Esophagus muscularis mucosa (tissue), 4 donors: ENCODE results near the gene SETD1A.

ENCODE experiments used
- EP300 ChIP-seq: sonication (generic); formaldehyde crosslinking; IDR thresholded peaks from one replicate; pipeline ENCODE4 v1.6.1; 2017; ENCODE audit warnings: antibody characterized with exemption
- POLR2A ChIP-seq: fragments of 450-650 bp; IDR thresholded peaks from one replicate; pipeline ENCODE4 v1.6.1; 2017; ENCODE audit warnings: antibody characterized with exemption, moderate library complexity, mild to moderate bottlenecking, low read depth
- POLR2AphosphoS5 ChIP-seq, 2 donors: sonication (generic); formaldehyde crosslinking; IDR thresholded peaks; one replicate each; pipeline ENCODE4 v1.6.1; 2017; ENCODE audit warnings: antibody characterized with exemption in 2 of 2
- TF ChIP-seq, protein P1 (sequence below), 3 experiments: fragments of 200-600 bp in 2 of 3; fragments of 450-650 bp in 1 of 3; sonication (generic) in 2 of 3; IDR thresholded peaks; one replicate each; pipeline ENCODE4 v1.5.1; 2017 to 2019; ENCODE audit warnings: antibody characterized with exemption in 3 of 3, mild to moderate bottlenecking in 2 of 3, moderate library complexity in 1 of 3

DNA sequence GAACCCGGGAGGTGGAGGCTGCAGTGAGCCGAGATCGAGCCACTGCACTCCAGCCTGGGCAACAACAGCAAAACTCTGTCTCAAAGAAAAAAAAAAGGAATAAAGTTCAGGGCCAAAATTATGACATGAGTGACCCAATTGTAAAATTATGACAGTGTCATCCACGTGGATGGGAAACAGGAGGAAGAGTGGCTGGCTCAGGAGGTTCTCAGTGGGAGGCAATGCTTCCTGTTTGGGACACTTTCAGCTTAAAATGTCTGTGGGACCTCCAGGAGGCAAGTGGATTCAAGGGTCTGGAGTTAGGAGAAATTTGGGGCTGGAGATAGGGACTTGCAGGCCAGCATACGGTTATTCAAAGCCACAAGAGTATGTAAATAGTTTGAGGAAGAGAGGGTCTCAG, 67.8 kb downstream of the SETD1A start:
- TF ChIP-seq EP300, result no peak
- TF ChIP-seq, protein P1, sequence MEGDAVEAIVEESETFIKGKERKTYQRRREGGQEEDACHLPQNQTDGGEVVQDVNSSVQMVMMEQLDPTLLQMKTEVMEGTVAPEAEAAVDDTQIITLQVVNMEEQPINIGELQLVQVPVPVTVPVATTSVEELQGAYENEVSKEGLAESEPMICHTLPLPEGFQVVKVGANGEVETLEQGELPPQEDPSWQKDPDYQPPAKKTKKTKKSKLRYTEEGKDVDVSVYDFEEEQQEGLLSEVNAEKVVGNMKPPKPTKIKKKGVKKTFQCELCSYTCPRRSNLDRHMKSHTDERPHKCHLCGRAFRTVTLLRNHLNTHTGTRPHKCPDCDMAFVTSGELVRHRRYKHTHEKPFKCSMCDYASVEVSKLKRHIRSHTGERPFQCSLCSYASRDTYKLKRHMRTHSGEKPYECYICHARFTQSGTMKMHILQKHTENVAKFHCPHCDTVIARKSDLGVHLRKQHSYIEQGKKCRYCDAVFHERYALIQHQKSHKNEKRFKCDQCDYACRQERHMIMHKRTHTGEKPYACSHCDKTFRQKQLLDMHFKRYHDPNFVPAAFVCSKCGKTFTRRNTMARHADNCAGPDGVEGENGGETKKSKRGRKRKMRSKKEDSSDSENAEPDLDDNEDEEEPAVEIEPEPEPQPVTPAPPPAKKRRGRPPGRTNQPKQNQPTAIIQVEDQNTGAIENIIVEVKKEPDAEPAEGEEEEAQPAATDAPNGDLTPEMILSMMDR (IDR thresholded peaks at IDR 0.05), result no peak
- no peak for TF ChIP-seq POLR2A
- TF ChIP-seq POLR2AphosphoS5 (IDR thresholded peaks at IDR 0.05), result no peak
